Measurements from ENCODE around the gene SLC6A16. TPM values are rescaled to one million over a fixed set of nuclear protein-coding genes. Genes with fewer than 3 reads are reported as not detected.
A peak's percentile ranks its signal among the peaks of the same experiment; 100 is the strongest.

The SLC6A16 gene
- total RNA-seq, 1 donor = 0.54 TPM

GRCh38 chr19:49347191-49347590 is 22.2 kb upstream of the SLC6A16 start:
- DNase-seq (ENCODE audit: low read depth in 2 of 3, low spot score in 2 of 3) = no peak

GRCh38 chr19:49344505-49345423 is 19.8 kb upstream of the SLC6A16 start:
- no peak for DNase-seq (ENCODE audit: low read depth in 2 of 3, low spot score in 2 of 3)

- no peak for DNase-seq (ENCODE audit: low read depth in 2 of 3, low spot score in 2 of 3)
Observed at GRCh38 chr19:49343123-49343522, 18.1 kb upstream of the SLC6A16 start.

- no peak for DNase-seq (ENCODE audit: low read depth in 2 of 3, low spot score in 2 of 3)
Observed at GRCh38 chr19:49342291-49342721, 17.3 kb upstream of the SLC6A16 start.

- no peak for DNase-seq (ENCODE audit: low read depth in 2 of 3, low spot score in 2 of 3)
Observed at GRCh38 chr19:49340865-49341718, 16.1 kb upstream of the SLC6A16 start.

GRCh38 chr19:49340069-49340864 is 15.3 kb upstream of the SLC6A16 start:
- DNase-seq (ENCODE audit: low read depth in 2 of 3, low spot score in 2 of 3) = peak in 1 of 3 donors; percentile 41

GRCh38 chr19:49339301-49340068 is 14.5 kb upstream of the SLC6A16 start:
- DNase-seq (ENCODE audit: low read depth in 2 of 3, low spot score in 2 of 3) = no peak

- no peak for DNase-seq (ENCODE audit: low read depth in 2 of 3, low spot score in 2 of 3)
Observed at GRCh38 chr19:49338691-49339300, 13.8 kb upstream of the SLC6A16 start.

GRCh38 chr19:49338023-49338677 is 13.2 kb upstream of the SLC6A16 start:
- DNase-seq (ENCODE audit: low read depth in 2 of 3, low spot score in 2 of 3) = no peak

- no peak for DNase-seq (ENCODE audit: low read depth in 2 of 3, low spot score in 2 of 3)
Observed at GRCh38 chr19:49337267-49338022, 12.5 kb upstream of the SLC6A16 start.

- no peak for DNase-seq (ENCODE audit: low read depth in 2 of 3, low spot score in 2 of 3)
Observed at GRCh38 chr19:49336482-49337266, 11.7 kb upstream of the SLC6A16 start.

- peak in 1 of 3 donors; percentile 28 for DNase-seq (ENCODE audit: low read depth in 2 of 3, low spot score in 2 of 3)
Observed at GRCh38 chr19:49335784-49336481, 10.9 kb upstream of the SLC6A16 start.

- DNase-seq (ENCODE audit: low read depth in 2 of 3, low spot score in 2 of 3) = peak in 2 of 3 donors; percentile 66 to 71
Observed at GRCh38 chr19:49335071-49335783, 10.2 kb upstream of the SLC6A16 start, which contains the start of gene CD37. Gene CD37 (plus strand): TSS chr19:49335406. CDS start chr19:49335541, 135 bp downstream.

GRCh38 chr19:49333811-49334288 is 8.9 kb upstream of the SLC6A16 start:
- peak; percentile 34 to 53 (median 37) for DNase-seq (ENCODE audit: low read depth in 2 of 3, low spot score in 2 of 3)

- DNase-seq (ENCODE audit: low read depth in 2 of 3, low spot score in 2 of 3) = peak in 2 of 3 donors; percentile 22 to 26
Observed at GRCh38 chr19:49333418-49333805, 8.4 kb upstream of the SLC6A16 start.
